ENCODE results near the gene MAPT.

MAPT gene

DNA sequence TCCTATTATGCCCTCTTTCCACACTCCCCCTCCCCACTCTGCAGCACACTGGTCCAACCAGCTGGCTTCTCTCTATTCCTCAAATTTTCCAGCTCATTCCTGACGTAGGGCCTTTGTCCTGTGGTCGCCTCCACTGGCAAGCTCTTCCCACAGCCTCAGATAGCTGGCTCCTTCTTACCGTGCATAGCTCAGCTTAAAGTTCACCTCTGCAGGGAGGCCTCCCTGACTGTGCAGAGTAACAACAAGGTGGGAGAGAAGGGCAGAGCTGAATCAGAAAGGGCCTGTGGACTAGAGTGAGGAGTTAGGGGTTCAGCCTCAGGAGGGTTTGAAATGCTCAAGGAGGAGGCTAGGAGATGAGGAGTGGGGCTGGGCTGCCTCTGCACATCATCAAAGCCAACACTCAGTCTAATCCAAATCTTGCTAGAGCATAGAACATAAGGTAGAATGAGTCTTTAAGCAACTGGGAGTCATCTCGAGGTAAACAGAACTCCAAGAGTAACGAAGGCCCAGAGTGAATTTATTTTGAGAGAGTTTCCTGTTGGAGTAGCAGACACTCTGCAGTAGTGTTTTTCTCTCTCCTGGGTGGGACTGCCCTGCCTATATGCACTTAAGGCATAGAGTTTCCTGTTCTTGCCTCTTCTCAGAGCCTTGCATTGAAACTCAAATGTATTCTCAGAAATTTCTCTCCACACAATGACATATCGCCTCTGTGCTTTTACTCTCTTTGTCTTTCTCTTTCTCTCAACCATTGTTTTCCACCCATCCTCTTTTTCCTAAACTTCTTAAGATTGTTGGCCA is 30.3 kb upstream of the MAPT start:
- DNase-seq = no peak

DNA sequence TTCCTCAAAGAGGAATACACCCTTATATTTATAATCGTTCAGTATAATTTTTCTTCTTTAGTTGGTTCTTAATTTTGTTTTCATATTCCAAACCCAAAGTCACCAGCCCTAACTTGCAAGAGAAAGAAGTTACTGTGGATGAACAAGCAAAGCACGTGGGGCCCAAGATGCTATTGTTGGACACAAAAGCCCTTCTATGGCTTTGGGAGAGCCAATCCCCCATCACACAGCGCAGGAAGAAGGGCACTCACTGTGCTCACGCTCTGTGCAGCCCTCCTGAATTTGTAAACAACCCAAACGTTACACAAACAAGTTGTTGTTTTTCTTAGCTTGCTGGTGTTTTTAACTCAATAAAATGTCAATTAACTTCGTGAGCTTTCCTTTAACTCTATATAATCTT is 27.2 kb upstream of the MAPT start:
- DNase-seq = no peak

DNA sequence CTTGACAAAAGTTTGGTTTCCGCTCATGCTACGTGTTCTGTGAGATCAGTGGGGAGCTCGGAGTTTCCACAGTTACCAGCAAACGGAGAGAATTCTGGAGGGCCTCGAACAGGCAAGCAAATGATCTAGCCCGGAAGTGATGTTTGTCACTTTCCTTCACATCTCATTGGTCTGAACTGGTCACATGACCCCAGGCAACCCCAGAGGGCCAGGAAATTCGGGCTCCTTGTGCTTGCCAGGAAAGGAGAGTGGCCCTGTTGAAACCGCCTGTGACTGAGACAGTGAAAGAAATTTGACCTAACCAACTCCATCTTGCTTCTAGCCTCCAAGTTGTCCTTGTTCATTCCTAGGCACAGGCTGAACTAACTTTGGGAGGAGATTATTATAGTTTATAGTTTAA is 26.7 kb upstream of the MAPT start:
- DNase-seq = peak; percentile 32

DNA sequence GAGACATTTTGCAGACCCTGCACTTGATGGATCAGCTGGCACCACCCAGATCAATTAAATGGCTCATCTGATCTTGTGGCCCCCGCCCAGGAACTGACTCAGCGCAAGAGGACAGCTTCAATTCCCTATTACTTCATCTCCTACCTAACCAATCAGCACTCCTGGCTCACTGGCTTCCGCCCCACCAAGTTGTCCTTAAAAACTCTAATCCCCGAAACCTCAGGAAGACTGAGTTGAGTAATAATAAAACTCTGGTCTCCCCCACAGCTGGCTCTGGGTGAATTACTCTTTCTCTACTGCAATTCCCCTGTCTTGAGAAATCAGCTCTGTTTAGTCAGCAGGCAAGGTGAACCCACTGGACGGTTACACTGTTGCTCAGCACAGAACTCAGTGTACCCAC is 26.1 kb upstream of the MAPT start:
- no peak for DNase-seq

DNA sequence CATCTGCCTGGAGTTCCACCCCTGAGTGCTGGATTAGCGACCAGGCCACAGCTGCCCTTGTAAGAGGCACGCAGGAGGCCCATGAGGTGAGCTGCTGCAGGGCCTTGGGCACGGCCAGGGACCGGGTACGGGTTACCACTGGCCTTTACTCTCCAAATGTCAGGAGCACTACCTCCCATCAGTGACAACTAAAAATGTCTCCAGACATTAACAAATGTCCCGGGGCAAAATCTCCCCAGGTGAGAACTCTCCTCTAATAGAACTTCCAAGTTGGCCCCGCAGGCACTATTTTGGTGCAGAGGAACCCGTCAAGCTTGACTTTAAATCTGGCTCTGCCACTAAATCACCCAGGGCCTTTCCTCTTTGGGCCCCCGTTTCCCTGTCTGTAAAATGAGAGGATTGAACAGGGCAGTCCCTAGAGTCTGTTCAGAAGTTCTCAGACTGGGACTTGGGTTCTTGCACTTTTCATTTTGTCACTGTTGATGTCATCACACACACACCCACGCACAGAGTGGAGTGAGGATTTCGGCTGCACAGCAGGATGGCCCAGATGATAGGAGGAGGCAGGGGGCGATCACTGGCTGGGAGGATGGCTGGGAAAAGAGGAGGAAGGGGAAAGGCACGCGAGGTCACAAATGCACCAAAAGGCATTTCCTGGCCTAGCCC is 24.5 kb upstream of the MAPT start:
- DNase-seq = no peak

DNA sequence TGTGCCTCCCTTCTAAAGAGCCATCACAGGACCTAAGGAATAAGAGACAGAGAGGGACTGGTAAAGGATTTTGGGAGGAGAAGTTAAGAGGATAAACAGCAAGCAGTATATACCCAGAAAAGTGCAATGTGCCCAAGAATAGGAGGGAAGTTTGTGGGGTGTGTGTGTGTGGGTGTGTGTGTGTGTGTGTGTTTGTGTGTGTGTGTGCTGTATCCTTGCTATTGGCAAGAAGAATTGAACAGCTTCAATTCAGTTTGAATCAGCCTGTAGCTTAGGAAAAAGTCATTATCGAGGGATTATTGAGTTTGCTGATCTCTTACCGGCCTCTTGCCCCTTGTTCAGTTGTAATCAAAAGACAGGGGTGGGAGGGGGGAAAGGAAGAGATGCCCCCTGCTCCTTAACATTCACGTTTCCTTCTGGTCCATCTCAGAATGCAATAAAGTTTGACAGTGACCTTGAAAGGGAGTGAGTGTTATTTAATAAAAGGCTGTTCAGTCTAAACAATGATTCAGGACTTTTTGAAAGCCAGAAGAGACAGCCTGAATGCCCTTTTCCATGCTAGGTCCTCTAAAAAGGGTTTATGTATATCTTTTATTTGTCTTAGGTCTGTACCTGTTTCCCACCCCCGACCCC is 23.9 kb upstream of the MAPT start:
- no peak for DNase-seq

DNA sequence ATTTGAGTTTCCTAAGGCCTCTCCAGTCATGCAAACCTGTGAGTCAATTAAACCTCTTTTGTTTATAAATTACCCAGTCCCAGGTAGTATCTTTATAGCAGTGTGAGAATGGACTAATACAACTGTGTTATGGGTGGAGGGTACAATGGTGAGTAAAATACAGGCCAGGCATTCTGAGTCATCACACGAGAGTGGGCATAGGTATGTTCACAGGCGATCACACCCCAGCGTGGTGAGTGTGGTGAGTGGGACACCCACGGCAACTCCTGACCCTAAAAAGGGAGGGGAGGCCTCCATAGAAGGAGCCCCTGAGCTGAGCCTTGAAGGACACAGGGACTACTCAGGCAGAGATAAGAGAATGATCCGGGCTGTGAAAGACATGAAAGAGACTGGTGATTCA is 22.6 kb upstream of the MAPT start:
- DNase-seq = no peak

DNA sequence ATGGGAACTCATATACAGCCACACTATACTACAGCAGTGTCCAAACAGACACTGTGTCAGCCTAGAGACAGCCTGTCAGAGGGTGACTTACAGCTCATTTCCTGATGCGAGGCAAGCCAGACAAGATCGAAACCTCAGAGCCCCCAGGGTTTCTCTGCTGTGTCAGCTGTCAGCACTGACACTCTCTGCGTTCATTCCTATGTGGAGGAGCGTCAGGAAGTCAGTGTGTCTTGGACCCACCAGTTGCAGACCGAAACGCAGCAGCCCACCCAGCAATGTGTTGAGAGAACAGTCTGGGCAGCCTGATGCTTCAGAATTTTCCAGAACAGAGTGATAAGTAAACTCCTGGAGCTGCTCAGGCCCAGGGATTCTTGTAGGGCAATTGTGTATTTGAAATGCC is 20.6 kb upstream of the MAPT start:
- DNase-seq = peak; percentile 19

DNA sequence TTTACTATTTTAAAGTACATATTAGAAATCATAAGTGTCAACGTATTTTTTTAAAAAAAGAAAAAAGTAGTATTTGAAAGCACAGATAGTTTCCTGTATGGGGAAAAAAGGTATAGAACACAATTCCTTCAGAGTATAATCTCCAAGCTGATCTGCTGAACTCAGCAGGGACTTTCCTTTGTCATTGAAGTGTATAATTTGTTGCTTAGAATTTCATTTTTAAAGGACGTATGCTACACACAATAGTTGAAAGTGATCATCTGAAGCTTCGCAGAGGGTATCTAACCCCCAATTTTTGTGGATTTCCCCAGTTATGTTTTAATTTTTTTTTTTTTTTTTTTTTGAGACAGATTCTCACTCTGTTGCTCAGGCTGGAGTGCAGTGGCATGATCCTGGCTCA is 20.2 kb upstream of the MAPT start:
- no peak for DNase-seq

DNA sequence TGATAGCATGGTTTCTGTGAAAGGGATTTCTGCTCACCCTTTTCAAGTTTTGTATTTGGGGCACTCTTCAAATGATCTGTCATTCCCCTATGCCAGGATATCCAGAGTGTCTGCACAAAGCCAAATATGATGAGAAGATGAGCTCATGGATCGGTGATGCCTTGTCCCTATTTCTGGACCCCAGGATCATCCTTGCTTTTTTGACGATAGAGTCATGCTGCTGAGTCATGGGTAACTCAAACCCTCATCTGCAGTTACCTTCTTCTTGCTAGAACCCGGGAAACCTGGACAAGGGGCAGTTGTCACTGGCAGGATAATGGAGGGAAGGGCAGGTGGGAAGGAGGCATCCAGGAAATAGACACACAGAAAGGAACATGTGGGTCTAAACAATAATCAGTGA is 17.8 kb upstream of the MAPT start:
- no peak for DNase-seq

DNA sequence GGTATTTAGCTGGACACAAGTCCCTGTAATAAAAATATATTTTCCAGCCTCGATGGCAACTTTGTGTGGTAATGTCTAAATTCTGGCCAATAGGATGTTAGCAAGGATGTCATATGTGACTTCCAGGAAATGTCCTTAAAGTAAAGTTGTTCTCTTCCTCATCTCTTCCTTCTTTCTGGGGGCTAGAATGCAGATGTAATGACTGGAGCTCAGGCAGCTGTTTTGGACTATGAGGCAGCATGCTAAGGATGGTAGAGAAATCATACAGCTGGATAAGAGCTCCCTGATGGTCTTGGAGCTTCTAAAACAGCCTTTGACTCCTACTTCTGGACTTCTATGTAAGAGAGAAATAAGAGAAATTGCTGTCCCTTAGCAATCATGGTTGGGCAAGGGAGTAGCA is 16.9 kb upstream of the MAPT start:
- DNase-seq = no peak

DNA sequence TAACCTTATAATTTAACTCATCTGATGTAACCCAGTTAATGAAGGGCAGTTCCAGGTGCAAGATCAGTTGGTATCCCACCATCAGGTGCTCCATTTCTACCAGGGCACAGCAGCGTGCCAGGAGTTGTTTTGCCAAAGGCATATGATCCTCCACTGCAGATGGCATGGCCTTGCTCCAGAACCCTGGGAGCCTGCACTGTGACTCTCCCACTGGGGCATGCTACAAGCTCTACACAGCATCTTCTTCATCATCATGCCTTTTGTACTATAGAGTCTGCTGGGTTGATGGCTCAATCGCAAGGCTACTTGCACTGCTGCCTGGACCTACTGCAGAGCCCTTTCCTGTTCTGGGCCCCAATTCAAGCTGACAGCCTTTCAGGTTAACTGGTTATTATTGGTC is 11.3 kb upstream of the MAPT start:
- DNase-seq = no peak

DNA sequence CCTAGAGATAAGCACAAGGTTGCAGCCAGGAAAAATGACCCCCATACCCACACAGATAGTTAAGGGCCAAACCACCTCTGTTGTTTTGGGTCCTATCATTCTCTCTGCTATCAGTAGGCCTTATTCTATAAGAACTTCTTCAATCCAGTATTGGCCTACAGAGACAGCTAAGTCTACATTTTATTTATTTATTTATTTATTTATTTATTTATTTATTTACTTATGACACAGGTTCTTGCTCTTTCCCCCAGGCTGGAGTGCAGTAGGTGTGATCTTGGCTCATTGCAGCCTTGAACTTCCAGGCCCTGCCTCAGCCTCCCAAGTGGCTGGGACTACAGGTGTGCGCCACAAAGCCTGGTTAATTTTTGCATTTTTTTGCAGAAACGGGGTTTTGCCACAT is 7.5 kb upstream of the MAPT start:
- no peak for DNase-seq

DNA sequence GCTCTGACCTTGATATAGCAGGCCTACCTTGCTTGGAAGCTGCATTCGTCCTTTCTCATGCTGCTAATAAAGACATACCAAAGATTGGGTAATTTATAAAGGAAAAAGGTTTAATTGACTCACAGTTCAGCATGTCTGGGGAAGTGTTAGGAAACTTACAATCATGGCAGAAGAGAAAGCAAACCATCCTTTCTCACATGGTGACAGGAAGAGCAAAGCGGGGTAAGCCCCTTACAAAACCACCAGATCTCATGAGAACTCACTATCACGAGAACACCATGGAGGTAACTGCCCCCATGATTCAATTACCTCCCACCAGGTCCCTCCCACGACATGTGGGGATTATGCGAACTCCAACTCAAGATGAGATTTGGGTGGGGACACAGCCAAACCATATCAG is 6.0 kb upstream of the MAPT start:
- no peak for DNase-seq

DNA sequence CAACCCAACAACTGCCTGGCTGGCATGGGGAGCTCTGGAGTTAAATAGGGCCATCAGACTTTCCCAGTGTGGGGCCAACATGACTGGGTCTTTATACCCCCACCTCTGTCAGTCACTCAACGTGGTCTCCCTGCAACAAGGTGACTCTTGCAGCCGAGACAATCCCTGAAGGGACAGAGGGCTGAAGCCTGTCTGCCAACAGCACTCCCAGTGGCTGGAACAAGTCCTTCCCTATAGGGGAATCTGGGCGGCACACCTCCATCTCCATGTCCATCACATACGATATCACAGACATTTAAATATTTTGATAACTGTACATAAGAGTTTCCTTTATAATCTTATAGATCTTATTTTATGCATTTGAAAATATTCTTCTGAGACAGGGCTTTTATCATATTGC is 4.8 kb upstream of the MAPT start:
- DNase-seq = peak; percentile 46

DNA sequence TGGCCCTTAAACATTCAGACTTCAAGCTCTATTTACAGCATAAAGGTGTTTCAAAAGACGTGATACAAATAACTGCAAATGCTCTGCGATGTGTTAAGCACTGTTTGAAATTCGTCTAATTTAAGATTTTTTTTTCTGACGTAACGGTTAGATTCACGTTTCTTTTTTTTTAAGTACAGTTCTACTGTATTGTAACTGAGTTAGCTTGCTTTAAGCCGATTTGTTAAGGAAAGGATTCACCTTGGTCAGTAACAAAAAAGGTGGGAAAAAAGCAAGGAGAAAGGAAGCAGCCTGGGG is 681 bp upstream of the MAPT start:
- DNase-seq = no peak

DNA sequence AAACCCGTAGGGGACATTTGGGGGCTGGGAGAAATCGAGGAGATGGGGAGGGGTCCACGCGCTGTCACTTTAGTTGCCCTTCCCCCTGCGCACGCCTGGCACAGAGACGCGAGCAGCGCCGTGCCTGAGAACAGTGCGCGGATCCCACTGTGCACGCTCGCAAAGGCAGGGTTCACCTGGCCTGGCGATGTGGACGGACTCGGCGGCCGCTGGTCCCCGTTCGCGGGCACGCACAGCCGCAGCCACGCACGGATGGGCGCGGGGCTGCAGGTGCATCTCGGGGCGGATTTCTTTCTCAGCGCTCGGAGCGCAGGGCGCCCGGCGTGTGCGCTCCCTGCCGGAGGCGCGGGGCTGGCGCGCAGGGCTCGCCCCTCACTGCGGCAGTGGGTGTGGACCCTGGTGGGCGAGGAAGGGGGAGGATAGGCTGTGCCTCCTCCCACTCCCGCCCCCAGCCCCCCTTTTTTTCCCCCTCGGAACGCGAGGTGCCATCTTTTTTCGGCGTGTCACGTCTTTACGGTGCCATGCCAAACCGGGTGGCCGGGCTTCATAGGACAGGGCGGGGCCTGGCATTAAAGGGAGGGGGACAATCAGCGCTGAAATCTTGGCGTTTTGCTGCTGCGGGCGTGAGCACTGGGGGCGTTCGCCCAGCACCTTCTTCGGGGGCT is 1.1 kb downstream of the MAPT start:
- DNase-seq = peak; percentile 53

DNA sequence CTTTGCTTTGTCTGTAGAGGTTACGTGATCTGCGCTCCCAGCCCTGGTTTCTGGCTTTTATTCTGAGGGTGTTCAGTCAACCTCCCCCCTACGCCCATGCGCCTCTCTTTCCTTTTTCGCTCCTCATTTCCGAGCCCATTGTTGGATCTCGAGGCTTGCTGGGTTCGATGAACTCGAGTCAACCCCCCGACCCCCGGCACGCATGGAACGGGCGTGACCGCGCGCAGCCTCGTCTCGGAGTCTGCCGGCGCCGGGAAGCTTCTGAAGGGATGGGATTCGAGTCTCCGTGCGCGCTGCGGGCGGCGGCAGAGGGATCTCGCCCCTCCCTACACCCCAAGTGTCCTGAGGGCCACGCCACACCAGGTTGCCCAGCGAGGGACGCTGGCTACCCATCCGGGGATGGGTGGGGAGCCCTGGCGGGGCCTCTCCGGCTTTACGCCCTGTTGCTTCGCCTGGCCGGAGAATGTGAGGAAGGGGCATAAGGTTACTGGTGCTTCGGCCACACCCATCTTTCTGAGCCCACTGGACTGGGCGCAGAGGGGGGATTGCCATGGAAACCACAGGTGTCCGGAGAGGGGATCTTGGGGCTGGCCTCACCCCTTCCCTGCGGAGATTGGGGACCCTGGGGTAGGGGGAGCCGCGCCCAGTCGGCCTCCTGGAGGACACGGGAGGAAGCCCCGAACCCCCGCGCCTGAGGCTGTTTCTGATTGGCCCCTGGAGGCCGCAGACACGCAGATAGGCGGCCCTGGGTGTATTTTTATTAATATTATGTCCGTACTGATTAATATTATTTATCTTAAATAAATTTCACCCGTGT is 1.8 kb downstream of the MAPT start:
- peak; percentile 35 for DNase-seq

DNA sequence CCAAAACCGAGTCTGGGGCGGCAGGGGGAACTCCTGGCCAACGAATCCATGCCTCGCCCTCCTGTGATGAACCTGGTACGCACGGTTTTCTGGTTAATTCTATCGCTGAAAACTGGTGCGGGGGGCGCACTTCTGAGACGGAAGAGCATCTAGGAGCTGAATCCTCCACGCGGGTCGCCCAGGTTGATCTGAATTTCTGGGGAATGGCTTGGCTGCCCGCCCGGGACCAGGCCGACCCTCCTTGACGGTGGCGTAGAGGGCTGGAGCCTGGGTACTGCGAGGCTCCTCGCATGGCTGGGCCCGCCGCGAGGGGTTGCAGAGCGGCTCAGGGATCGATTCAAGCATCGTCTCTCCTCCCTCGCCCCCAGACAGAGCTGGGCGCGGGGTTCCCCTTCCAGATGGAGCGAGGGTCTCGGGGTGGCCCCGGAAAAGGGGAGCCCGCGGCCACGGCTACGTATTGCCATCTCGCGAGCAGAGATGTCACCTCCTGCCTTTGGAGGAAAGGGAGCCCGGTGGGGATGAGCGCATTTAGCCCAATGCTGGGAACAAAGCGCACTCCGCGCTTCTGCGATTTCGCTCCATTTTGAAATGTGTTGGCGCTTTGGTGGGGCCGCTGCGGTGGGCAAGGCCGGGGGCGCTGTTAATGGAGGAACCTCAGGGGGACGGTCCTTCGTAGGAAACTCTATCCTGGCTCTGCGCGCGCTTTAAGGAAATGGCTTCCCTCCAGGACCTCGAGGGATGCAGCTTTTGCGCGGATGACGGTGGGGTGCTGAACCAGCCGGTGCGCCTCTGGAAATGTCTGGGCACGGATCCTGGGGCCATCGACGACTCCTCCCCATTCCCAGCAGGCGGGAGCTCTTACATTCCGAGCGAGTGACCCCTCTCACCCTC is 2.7 kb downstream of the MAPT start:
- DNase-seq = peak; percentile 30

DNA sequence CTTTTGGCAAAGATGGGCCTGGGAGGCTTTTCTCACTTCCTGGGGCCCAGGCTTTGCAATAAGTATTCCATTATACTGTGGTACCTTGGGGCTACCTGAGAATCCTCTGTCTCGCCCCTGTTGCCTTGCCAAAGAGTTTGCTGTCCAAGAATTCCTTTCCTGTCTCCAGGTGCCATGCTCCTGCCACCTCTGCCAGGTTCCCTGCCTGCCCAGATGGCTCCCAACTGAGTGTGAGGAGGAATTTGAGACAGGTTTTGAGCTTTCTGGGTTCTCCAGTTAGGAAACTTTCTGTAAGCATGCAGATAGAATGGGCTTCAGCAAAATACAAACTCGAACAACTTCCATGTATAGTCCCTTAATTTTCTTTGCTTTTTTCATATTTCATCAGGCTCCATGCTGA is 5.8 kb downstream of the MAPT start:
- DNase-seq = no peak

DNA sequence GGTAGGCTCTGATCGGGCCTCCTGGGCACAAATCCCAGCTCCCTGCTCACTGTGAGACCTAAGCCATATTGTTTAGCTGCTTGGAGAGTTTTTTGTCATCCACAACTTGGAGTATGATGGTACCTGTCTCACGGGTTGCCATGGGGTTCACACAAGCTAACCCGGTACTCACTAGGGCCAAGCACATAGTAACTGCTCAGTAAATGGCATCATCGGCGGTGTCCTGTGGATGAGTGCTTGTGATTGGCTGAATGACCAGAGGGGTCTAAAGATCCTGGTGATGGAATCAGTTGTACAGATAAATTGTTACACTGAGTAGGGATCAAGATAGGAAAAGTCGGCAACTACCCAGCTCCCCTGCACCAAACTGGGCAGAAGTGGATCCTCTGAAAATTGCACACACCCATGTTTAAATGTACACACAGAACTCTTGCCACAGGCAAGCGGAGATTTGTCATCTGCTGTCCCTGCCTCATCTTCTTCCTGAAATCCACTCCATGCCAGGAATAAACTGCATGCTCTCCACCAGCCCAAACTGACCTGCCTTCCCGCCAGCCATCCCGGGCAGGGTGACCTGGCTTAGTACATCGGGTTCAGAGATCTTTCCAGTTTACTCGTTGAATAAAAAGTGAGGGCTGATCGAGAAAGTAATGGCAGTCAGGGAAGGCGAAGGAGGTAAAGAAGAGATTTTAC is 6.5 kb downstream of the MAPT start:
- no peak for DNase-seq

Measured in NCI-H82 (cell line).